Measurements from ENCODE around the gene NRBF2.

NRBF2 gene

GRCh38 chr10:63129888-63130287 lies 3.2 kb upstream of the NRBF2 start:
- no peak for TF ChIP-seq SP1 (IDR thresholded peaks at IDR 0.05)
- CTCF ChIA-PET = no interaction called here
- POLR2A ChIA-PET = interaction anchor here (0.6 kb wide), 1 partner anchor 414 kb away, joined by 3 read pairs; no protein-coding TSS in a partner anchor
- no peak for DNase-seq (ENCODE audit: extremely low spot score)

GRCh38 chr10:63132651-63133055 lies 475 bp upstream of the NRBF2 start:
- TF ChIP-seq L3MBTL2 (conservative IDR thresholded peaks at IDR 0.05) (peak; percentile 97), FOXM1 (IDR thresholded peaks at IDR 0.05; ENCODE audit: borderline replicate concordance) (no peak), SUZ12 (IDR thresholded peaks at IDR 0.05) (no peak), CTBP1 (IDR thresholded peaks at IDR 0.05; ENCODE audit: borderline replicate concordance) (peak; percentile 54; the same call in 1 of the 2 replicates), FOXK2 (IDR thresholded peaks at IDR 0.05) (no peak)
- ChIA-PET POLR2A (interaction anchor here (0.6 to 1.7 kb wide), 7 partner anchors 13 to 524 kb away, joined by 3 to 6 read pairs (median 3); partner anchors contain the start of gene ADO), CTCF (no interaction called here)
- DNase-seq (ENCODE audit: extremely low spot score) = no peak

GRCh38 chr10:63133821-63134557 lies 861 bp downstream of the NRBF2 start:
- no peak for DNase-seq (ENCODE audit: extremely low spot score)
- ChIA-PET CTCF (interaction anchor here (0.6 kb wide), 1 partner anchor 705 kb away, joined by 3 read pairs; no protein-coding TSS in a partner anchor), POLR2A (interaction anchor here (1.0 to 1.3 kb wide), 2 partner anchors 22 to 330 kb away, joined by 3 read pairs; partner anchors contain the start of gene ADO)
- TF ChIP-seq NFRKB (IDR thresholded peaks at IDR 0.05) (no peak), SP1 (IDR thresholded peaks at IDR 0.05) (no peak), SUZ12 (IDR thresholded peaks at IDR 0.05) (no peak), BHLHE40 (IDR thresholded peaks at IDR 0.05; ENCODE audit: borderline replicate concordance) (no peak), ARNT (IDR thresholded peaks at IDR 0.05) (no peak), TARDBP (IDR thresholded peaks at IDR 0.05) (no peak), L3MBTL2 (conservative IDR thresholded peaks at IDR 0.05) (no peak), PKNOX1 (IDR thresholded peaks at IDR 0.05) (no peak), FOXK2 (IDR thresholded peaks at IDR 0.05) (no peak), FOXA1 (IDR thresholded peaks at IDR 0.05) (no peak), ZNF384 (IDR thresholded peaks at IDR 0.05) (no peak)

- DNase-seq (ENCODE audit: extremely low spot score) = no peak
- POLR2A ChIA-PET = no interaction called here
- CTCF ChIA-PET = no interaction called here
- TF ChIP-seq FOXA1 (IDR thresholded peaks at IDR 0.05) (no peak), FOXM1 (IDR thresholded peaks at IDR 0.05; ENCODE audit: borderline replicate concordance) (no peak), SP1 (IDR thresholded peaks at IDR 0.05) (no peak), CTBP1 (IDR thresholded peaks at IDR 0.05; ENCODE audit: borderline replicate concordance) (no peak), ZNF384 (IDR thresholded peaks at IDR 0.05) (no peak)
Observed at GRCh38 chr10:63137306-63137705, 4.2 kb downstream of the NRBF2 start.

GRCh38 chr10:63140077-63140476 lies 6.9 kb downstream of the NRBF2 start:
- ChIA-PET CTCF (no interaction called here), POLR2A (no interaction called here)
- DNase-seq (ENCODE audit: extremely low spot score) = no peak
- TF ChIP-seq FOXM1 (IDR thresholded peaks at IDR 0.05; ENCODE audit: borderline replicate concordance) (no peak), SUZ12 (IDR thresholded peaks at IDR 0.05) (no peak), CTBP1 (IDR thresholded peaks at IDR 0.05; ENCODE audit: borderline replicate concordance) (no peak), ELF4 (IDR thresholded peaks at IDR 0.05) (no peak), NFRKB (IDR thresholded peaks at IDR 0.05) (no peak), BHLHE40 (IDR thresholded peaks at IDR 0.05; ENCODE audit: borderline replicate concordance) (no peak), FOXK2 (IDR thresholded peaks at IDR 0.05) (no peak), HDGF (IDR thresholded peaks at IDR 0.05; ENCODE audit: borderline replicate concordance) (no peak), PKNOX1 (IDR thresholded peaks at IDR 0.05) (no peak), FOXA1 (IDR thresholded peaks at IDR 0.05) (no peak), ZNF384 (IDR thresholded peaks at IDR 0.05) (no peak), ARNT (IDR thresholded peaks at IDR 0.05) (no peak), TARDBP (IDR thresholded peaks at IDR 0.05) (no peak), L3MBTL2 (conservative IDR thresholded peaks at IDR 0.05) (no peak), SP1 (IDR thresholded peaks at IDR 0.05) (no peak), LEF1 (IDR thresholded peaks at IDR 0.05; ENCODE audit: borderline replicate concordance) (no peak)

- no peak for DNase-seq (ENCODE audit: extremely low spot score)
- ChIA-PET CTCF (interaction anchor here (0.6 to 1.1 kb wide), 2 partner anchors 16 to 503 kb away, joined by 3 read pairs; no protein-coding TSS in a partner anchor), POLR2A (no interaction called here)
- TF ChIP-seq ELF4 (IDR thresholded peaks at IDR 0.05) = no peak
- no peak for TF ChIP-seq FOXM1 (IDR thresholded peaks at IDR 0.05; ENCODE audit: borderline replicate concordance)
- no peak for TF ChIP-seq SP1 (IDR thresholded peaks at IDR 0.05)
- TF ChIP-seq SUZ12 (IDR thresholded peaks at IDR 0.05) = no peak
- TF ChIP-seq L3MBTL2 (conservative IDR thresholded peaks at IDR 0.05) = no peak
- no peak for TF ChIP-seq NFRKB (IDR thresholded peaks at IDR 0.05)
- no peak for TF ChIP-seq CTBP1 (IDR thresholded peaks at IDR 0.05; ENCODE audit: borderline replicate concordance)
- TF ChIP-seq FOXK2 (IDR thresholded peaks at IDR 0.05) = no peak
- no peak for TF ChIP-seq TARDBP (IDR thresholded peaks at IDR 0.05)
- no peak for TF ChIP-seq BHLHE40 (IDR thresholded peaks at IDR 0.05; ENCODE audit: borderline replicate concordance)
- TF ChIP-seq FOXA1 (IDR thresholded peaks at IDR 0.05) = no peak
- no peak for TF ChIP-seq LEF1 (IDR thresholded peaks at IDR 0.05; ENCODE audit: borderline replicate concordance)
Observed at GRCh38 chr10:63142136-63142535, 9.0 kb downstream of the NRBF2 start.

- DNase-seq (ENCODE audit: extremely low spot score) = no peak
- ChIA-PET POLR2A (no interaction called here), CTCF (no interaction called here)
- no peak for TF ChIP-seq FOXK2 (IDR thresholded peaks at IDR 0.05)
- TF ChIP-seq BHLHE40 (IDR thresholded peaks at IDR 0.05; ENCODE audit: borderline replicate concordance) = no peak
- no peak for TF ChIP-seq CTBP1 (IDR thresholded peaks at IDR 0.05; ENCODE audit: borderline replicate concordance)
- no peak for TF ChIP-seq HDGF (IDR thresholded peaks at IDR 0.05; ENCODE audit: borderline replicate concordance)
- no peak for TF ChIP-seq PKNOX1 (IDR thresholded peaks at IDR 0.05)
- no peak for TF ChIP-seq ELF4 (IDR thresholded peaks at IDR 0.05)
- TF ChIP-seq SP1 (IDR thresholded peaks at IDR 0.05) = no peak
- no peak for TF ChIP-seq ZNF384 (IDR thresholded peaks at IDR 0.05)
- TF ChIP-seq ARNT (IDR thresholded peaks at IDR 0.05) = no peak
- TF ChIP-seq NFRKB (IDR thresholded peaks at IDR 0.05) = no peak
- TF ChIP-seq LEF1 (IDR thresholded peaks at IDR 0.05; ENCODE audit: borderline replicate concordance) = no peak
- no peak for TF ChIP-seq FOXM1 (IDR thresholded peaks at IDR 0.05; ENCODE audit: borderline replicate concordance)
- no peak for TF ChIP-seq FOXA1 (IDR thresholded peaks at IDR 0.05)
- no peak for TF ChIP-seq TARDBP (IDR thresholded peaks at IDR 0.05)
- TF ChIP-seq SUZ12 (IDR thresholded peaks at IDR 0.05) = no peak
- TF ChIP-seq L3MBTL2 (conservative IDR thresholded peaks at IDR 0.05) = no peak
Observed at GRCh38 chr10:63143987-63144386, 10.9 kb downstream of the NRBF2 start.
